HG03103 (cell line): Measurements from ENCODE around the gene AEN.

Experiments
- ATAC-seq: cut with Tn5 transposase; IDR thresholded peaks from one replicate; pipeline ENCODE4 v1.9.1; 2021; ENCODE audit warnings: low read depth; ENCODE audit not compliant: unreplicated experiment

Gene AEN

DNA sequence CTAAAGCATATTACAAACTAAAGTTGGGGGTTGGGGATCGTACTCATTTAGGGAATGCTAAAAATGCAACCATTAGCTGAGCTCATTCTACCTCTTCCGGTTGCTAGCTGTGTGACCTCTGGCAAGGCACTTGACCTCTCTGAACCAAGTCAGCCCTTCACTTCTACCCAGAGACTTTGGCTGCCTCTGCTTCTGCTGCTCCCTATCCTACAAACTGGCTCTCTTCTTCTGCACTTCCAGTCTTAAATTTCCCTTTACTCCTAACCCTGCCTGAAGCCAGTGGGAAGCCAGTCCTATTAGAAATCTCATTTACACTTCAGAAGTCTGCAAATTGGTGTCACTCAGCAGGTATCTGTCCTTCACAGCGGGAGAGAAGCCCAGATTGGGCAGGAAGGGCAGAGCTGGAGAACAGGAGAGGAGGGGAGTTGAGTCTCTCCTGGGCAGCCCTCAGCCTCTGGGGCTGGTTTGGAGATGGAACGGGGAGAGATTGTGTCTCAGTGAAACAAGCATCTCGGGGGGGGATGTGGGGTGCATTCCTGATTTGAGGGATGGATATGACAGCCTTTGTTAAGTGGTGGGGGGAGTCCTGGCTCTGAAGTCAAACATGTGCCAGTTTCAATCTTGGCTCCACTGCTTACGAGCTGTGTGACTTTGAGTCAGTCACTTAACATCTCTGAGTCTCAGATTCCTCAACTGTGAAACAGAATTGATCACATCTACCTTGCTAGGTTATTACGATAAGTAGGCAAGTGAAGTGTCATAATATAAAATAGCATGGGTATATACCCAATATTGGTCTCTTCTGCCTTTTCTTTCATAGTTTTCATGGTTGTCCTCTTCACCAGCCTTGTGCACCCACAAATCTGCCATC lies 7.8 kb upstream of the AEN start:
- no peak for ATAC-seq

DNA sequence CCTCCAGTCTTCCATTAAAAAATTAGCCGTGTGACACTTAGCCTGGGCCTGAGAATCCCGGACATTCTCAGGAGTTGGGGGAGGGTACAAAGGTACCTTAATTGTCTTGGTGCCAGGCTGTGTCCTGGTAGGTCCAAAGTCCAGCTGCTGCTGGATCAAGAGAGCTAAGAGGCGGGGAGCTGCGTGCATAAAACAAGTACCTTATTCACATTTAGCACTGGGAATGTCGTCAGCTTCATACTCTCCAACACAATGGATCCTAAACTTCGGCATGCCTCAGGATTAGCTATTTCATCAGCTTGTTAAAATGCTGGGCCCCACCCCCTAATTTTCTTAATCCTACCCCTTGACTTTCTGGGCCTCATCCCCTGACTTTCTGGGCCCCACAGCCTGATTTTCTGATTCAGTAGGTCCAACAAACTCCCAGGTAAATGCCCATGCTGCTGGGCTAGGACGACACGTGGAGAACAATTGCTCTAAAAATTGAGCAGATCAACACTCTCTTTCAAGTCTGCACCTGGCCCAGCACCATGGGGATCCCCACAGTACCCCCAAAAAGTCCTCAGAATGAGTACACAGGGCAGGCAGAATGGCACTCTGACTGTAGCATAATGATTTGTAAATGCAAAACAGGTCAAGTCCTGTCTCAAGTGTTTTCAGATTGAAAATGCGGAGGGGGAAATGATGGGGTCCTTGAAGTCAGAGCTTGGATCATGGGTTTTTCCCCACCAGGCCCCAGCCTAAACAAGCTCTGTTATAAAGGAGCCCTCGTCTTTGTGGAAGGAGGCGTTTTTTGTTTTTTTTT lies 5.6 kb upstream of the AEN start:
- ATAC-seq: no peak

DNA sequence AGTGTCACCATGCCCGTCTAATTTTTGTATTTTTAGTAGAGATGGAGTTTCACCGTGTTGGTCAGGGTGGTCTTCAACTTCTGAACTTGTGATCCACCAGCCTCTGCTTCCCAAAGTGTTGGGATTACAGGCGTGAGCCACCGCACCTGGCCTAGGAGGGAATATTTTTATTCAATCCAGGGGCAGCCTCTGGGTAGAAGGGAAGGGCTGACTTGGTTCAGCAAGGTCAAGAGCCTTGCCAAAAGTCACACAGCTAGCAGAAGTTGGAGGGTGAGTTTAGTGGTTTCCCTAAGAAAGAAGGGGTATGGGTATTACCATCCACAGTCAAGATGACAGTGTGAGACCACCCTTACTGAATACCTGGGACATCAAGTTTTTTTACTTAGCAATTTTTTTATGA lies 4.9 kb upstream of the AEN start:
- no peak for ATAC-seq

DNA sequence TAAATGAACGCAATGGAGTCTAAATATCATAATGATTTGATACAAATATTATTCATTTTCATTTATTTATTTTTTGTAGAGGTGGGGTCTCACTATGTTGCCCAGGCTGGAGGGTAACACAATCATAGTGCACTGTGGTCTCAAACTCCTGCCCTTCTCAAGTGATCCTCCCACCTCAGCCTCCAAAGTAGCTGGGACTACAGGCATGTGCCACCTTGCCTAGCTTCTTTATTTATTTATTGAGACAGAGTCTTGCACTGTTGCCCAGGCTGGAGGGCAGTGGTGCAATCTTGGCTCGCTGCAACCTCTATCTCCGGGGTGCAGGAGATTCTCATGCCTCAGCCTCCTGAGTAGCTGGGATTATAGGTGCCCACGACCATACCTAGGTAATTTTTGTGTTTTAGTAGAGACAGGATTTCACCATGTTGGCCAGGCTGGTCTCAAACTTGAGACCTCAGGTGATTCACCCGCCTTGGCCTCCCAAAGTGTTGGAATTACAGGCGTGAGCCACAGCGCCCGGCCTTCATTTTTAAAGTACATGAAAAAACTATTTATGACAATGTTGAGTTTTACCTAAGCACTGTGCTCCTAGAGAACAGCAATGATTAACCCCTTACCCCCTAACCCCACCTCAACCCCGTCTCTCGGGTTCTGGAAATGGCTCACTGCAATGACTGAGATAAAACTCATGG lies 4.0 kb upstream of the AEN start:
- no peak for ATAC-seq

DNA sequence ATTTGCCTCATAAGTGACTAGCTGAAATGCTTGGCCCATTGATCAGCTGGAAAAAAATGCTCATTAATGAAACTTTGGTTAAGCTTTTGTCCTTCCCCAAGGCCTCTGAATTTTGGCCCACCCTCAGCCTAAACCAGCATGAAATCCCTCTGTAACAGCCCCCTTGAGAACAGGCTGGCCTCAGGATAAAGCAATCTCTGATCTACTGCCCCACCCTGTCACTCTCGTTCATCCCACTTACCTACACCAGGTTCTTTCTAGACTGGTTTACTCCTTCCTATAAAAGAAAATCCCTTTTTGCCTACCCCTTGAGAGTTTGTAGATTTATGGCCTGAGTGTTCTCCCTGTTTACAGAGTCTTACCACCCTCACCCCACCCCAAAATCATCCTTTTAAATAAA lies 3.4 kb upstream of the AEN start:
- no peak for ATAC-seq

DNA sequence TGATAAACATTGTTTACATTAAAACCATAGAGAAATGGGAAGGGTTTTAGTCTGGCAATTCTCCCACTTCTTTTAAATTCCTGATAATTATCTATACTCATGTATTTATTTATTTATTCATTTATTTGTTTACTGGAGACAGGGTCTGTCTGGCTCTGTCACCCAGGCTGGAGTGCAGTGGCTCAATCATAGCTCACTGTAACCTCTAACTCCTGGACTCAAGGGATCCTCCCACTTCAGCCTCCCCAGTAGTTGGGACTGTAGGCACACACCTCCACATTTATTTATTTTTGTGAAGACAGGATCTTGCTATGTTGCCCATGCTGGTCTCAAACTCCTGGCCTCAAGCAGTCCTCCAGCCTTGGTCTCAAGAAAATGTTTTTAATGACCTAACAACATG lies 2.5 kb upstream of the AEN start:
- no peak for ATAC-seq

DNA sequence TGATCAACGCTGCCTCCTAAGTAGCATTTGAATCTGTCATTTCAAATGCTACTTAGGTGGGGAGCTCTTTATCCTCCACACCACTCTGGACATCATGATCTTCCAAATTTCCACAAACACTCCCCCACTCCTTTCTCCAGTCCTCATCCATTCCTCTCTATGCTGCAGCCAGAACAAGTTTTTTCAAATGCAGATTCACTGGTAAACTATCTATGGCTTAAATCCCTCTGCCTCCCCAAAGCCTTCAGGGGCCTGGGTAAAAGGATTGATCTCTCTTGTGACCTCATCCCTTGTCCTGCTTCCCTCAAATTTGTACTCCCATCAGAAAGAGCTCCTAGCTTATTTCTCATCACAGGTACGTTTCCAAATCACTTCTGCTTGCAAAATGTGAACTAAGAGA lies 1.3 kb upstream of the AEN start:
- ATAC-seq: no peak

DNA sequence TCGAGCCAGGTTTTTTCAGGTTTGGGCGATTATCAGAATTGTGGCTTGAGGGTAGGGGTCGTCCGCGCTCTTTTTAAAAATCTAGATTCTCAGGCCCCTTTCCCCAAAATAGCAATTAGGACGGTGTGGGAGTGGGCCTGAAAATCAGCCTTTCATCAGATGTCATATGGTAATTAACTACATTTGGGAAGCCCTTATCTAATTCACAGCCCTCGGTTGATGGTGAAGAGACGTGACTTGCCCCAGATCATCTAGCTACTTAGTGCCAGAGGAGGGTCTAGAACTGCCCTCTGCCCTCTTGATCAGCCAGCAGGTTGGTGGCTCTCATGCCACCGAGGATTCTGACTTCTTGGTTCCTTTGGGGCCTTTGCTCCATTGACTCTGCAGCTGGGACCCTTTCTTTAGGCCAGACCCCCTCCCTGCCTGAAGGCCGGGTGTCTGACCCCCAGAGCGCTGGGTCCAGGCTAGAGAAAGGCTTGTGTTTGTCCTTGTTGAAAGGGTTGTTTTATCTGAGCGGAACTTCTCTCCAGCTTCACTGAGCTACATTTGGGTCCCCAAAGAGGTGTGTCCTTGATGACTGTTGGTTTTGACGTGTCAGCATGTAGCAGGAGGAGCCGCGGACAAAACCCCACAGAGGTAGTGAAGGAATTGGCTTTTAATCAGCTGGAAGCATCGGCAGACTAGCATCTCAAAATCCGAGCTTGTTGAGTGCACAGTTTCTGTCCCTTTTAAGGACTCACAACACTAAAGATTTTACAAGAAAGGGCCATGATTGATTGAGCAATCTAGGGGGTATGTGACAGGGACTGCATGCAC lies 857 bp downstream of the AEN start:
- peak; percentile 31 for ATAC-seq

DNA sequence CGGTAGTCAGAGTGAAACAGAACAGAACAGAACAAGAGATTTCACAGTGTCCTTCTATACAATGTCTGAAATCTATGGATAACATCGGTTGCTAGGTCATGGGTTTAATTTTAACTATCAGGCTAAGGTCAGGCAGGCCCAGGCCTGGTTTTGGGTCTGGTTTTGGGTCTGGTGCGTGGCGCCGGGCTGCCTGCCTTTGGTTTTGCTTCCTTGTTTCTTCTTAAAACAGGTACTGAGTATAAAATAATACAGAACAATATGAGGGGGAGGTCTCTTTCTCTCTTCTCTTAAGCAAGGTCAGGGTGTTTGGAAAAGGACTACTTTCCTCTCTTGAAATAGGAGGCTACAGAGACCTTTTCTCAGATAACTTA lies 1.4 kb downstream of the AEN start:
- ATAC-seq: no peak

DNA sequence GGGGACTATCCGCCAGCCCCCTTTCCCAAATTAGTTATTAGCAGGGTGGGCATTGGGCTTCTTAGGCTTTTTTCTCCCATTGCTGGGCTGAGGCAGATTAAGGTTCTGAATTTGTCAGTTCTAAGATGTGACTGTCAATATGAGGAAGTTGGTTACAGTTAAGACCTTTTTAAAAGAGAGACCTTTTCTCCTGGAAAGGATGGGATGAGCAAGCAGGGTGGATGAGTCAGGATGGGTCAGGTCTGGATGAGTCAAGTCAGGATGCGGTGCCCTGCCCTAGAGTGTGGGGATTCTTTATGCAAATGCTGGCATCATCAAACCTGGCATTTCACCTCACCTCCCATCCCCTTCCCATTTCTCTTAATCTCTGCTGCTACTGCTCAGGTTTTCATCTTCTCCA lies 1.9 kb downstream of the AEN start:
- no peak for ATAC-seq

DNA sequence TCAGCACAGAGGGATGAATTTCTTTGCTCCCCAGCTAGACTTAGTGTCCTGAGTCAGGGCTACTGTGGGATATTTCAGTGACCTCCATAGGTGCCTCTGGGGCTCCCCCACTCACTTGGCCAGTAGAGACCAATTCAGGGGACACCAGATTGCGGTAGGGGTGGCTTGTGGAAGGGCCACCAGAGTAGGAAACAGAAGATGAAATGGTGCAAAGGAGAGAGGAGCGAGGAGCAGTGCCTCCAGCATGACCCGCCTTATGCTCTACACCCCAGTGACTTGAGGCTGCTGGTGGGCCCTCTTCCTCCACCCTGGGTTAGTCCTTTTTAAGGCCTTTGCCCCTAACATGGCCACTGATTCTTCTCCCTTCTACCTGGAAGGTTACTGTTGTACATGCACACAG lies 2.5 kb downstream of the AEN start:
- no peak for ATAC-seq

DNA sequence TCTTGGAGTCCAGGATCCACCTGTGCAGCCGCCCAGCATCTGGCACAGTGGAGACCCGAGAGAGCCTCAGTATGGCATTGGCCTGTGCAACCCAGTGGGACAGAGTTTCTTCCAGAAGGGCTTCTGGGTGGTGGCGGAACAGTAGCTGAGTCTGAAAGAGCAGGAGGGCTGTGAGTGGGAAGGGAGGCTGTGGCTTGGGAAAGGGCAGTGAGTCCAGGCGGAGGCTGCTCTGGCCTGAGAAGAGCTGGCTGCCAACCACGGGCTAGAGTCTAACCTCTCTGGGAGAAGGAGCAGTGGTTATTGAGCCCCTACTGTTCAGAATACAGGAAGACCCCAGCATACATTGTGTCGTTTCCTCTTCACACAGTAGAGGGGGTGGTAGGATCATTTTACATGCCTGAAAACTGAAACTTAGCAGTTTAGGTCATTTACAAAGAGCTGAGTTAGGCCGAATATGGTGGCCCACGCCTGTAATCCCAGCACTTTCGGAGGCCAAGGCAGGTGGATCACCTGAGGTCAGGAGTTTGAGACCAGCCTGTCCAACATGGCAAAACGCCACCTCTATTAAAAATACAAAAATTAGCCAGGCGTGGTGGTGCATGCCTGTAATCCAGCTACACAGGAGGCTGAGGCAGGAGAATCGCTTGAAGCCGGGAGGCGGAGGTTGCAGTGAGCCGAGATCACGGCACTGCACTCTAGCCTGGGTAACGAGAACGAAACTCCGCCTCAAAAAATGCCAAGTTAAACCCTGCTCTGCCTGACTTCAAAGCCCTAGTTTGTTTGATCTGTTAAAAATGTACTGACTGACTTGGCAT lies 3.2 kb downstream of the AEN start:
- no peak for ATAC-seq

DNA sequence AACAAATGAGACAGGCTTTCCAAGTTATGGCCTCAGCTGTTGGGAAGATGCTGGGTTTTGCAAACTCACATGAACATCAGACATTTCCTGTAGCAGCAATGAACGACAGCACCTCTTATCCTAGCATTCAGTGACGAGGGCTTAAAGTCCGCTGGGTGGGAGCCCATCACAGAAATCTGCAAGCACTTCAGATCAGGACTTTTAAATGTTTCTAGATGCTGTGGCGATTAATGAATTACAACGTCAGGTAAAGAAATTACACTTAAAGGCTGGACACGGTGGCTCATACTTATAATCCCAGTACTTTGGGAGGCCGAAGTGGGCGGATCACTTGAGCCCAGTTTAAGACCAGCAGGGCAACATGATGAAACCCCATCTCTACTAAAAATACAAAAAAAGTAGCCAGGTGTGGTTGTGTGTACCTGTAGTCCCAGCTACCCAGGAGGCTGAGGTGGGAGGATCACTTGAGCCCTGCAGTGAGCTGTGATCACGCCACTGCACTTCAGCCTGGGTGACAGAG lies 3.9 kb downstream of the AEN start:
- no peak for ATAC-seq

DNA sequence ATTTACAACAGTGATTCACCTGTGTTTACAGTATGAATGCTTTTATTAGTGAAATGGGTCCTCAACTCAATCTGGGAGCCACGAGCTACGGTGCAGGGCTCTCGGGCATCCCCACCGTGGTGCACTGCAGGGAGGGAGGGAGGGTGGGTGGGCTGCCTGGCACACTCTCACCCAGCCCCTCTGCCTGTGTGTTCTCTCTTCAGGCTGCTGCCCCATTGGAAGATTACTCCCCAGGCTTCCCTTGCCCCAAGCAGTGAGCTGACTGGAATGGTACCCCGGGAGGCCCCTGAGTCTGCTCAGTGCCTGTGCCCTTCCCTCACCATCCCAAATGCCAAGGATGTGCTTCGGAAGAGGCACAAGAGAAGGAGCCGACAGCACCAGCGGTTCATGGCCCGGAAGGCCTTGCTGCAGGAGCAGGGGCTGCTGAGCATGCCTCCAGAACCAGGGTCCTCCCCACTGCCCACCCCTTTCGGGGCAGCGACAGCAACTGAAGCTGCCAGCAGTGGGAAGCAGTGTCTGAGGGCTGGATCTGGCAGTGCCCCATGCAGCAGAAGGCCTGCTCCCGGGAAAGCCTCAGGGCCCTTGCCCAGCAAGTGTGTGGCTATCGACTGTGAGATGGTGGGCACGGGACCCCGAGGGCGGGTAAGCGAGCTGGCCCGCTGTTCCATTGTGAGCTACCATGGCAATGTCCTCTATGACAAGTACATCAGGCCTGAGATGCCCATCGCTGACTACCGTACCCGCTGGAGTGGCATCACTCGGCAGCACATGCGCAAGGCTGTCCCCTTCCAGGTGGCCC lies 5.0 kb downstream of the AEN start:
- ATAC-seq: no peak

DNA sequence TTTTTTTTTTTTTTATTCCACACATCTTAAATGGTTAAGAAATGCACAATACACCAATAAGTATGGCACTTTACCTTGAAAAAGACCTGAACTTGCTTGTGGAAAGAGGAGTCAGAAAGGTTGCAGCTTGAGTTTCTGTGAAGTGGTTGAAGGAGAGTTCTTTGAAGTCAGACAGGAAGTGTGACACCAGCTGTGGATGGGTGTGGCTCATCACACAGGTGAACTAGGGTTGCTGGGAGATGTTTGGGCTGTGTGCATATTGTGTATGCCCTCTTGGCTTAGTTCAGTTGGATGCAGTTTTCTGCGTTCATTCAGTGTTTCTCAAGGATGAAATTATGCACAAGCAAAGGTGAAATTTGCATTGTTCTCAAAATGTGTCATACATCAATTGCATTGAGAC lies 6.3 kb downstream of the AEN start:
- ATAC-seq: no peak

DNA sequence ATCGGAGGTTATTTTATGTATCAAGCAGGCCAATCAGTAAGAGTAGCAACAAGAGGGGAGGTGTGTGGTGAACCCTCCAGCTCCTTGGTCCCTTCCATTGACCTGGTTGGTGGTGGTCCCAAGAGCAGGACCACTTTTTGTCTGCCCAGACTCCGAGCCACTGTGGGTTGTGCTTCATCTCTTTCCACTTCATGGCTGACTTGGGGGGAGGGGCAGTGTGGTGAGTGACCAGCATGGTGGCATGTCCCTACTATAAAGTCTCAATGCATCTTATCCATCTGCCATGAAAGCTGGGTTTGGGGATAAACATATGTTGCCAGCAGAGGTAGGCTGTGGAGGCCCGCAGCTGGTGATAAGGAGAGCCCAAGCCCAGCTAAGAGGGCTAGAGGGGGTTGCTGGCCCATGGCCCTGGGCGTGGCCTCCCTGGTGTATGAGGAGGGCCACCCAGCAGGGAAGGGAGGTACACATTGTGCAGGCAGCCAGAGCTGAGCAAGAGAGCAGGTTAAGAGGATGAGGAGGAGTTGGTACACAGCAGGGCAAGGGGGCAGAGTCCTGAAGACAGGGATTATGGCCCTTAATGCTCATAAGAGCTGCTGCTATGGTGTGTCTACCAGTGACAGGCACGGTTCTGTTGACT lies 7.0 kb downstream of the AEN start:
- ATAC-seq: no peak

DNA sequence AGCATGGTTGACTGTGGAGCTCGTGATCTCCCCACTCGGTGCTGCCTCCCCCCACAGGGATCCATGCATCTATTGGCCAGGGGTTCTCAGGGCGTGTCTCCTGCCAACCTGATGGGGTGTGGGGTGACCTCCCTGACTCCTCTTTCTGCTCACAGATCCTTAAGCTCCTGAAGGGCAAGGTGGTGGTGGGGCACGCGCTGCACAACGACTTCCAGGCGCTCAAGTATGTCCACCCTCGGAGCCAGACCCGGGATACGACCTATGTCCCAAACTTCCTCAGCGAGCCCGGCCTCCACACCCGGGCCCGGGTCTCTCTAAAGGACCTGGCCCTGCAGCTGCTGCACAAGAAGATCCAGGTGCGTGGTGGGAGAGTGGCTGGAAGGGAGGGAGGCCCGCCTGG lies 7.9 kb downstream of the AEN start:
- no peak for ATAC-seq

DNA sequence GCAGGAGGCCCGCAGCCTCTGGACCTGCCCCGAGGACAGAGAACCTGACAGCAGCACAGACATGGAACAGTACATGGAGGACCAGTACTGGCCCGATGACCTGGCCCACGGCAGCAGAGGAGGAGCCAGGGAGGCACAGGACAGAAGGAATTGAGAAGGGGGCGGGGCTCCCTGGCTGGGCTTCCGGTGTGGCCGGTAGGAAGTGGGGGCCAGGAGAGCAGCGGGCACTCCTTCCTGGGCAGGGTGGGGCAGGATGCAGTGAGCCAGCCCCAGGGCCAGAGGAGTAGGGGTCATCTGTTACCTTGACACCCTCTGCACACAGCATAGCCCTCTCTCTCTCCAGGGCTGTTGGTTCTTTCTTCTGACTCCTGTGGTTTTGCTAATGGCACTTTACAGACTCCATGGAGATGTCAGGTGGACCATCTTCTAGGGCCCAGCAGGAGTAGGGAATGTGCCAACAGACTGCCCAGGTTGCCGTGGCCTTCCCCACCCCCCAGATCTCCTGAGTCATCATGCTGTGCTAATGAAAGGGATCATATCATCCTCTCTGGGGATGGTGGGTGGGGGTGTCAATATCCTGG lies 9.1 kb downstream of the AEN start:
- no peak for ATAC-seq
